Transverse colon (tissue), 4 donors: ENCODE data around the gene CHAT. TPM values are rescaled to one million over a fixed set of nuclear protein-coding genes. Genes with fewer than 3 reads are reported as not detected.

ENCODE experiments used
- DNase-seq: peaks from one replicate; pipeline ENCODE4 v3.0.0-alpha.2; 2019
- H3K27ac ChIP-seq, 4 donors: fragments of 200-600 bp; sonication (generic); 2 replicates each; pipeline ENCODE4 v1.5.1; 2016 to 2018; ENCODE audit warnings: inconsistent platforms in 4 of 4
- H3K27me3 ChIP-seq: fragments of 200-600 bp; sonication (generic); 2 replicates; pipeline ENCODE4 v1.5.1; 2017; ENCODE audit warnings: inconsistent platforms
- H3K36me3 ChIP-seq, 4 donors: fragments of 200-600 bp; sonication (generic); 2 replicates each; pipeline ENCODE4 v1.5.1; 2017 to 2019; ENCODE audit warnings: inconsistent platforms in 4 of 4
- H3K4me1 ChIP-seq, 4 donors: fragments of 200-600 bp; sonication (generic); 2 replicates each; pipeline ENCODE4 v1.5.1; 2017 to 2020; ENCODE audit warnings: inconsistent platforms in 4 of 4
- H3K4me3 ChIP-seq, 4 donors: fragments of 200-600 bp; sonication (generic); 1 replicate in 1 of 4; 2 replicates in 3 of 4; pipeline versions ENCODE4 v1.5.1 to v1.6.1; 2017 to 2019; ENCODE audit warnings: inconsistent platforms in 4 of 4
- H3K9me3 ChIP-seq, 2 donors: fragments of 200-600 bp; sonication (generic); 2 replicates each; pipeline ENCODE4 v1.5.1; 2017 to 2019; ENCODE audit warnings: inconsistent platforms in 2 of 2
- EP300 ChIP-seq: sonication (generic); formaldehyde crosslinking; IDR thresholded peaks from one replicate; pipeline ENCODE4 v1.6.1; 2017; ENCODE audit warnings: antibody characterized with exemption, low read depth
- POLR2A ChIP-seq: fragments of 450-650 bp; IDR thresholded peaks from one replicate; pipeline ENCODE4 v1.6.1; 2016; ENCODE audit warnings: antibody characterized with exemption, mild to moderate bottlenecking, moderate library complexity
- POLR2AphosphoS5 ChIP-seq, 3 donors: sonication (generic); formaldehyde crosslinking; IDR thresholded peaks; one replicate each; pipeline ENCODE4 v1.6.1; 2016; ENCODE audit warnings: antibody characterized with exemption in 3 of 3
- WGBS, 2 donors: methylation state at CpG; one replicate each; pipeline ENCODE4 v1.1.5; 2018; ENCODE audit warnings: low coverage in 1 of 2; 5-methylcytosine and 5-hydroxymethylcytosine counted together
- in situ Hi-C, 4 donors: fragments of 200-750 bp; cut with MboI; loops; one replicate each; pipeline versions ENCODE4 v1.15.0 to v1.15.1; 2017; ENCODE audit warnings: low sequenced_read_pairs in 3 of 4, low pct_ligation_motif_present in 1 of 4, low pct_unique_long_range_greater_than_20kb in 1 of 4
- intact Hi-C: fragments of 100-400 bp; cut with DNase I; formaldehyde crosslinking; loops from one replicate; pipeline ENCODE4 v1.15.1; 2023; ENCODE audit warnings: low total_unique reads
- total RNA-seq, 4 donors: library from RNA; depleted of rRNA; stranded (reverse); fragments of >200 nt; gene quantifications; one replicate each; pipeline ENCODE4 v1.1.0, GENCODE V29; 2016
- TF ChIP-seq, protein P1 (sequence below), 5 experiments: fragments of 200-600 bp in 3 of 5; fragments of 450-650 bp in 2 of 5; sonication (generic) in 3 of 5; IDR thresholded peaks; 1 replicate in 2 of 5; 2 replicates in 3 of 5; pipeline ENCODE4 v1.5.1; 2016 to 2017; ENCODE audit warnings: antibody characterized with exemption in 5 of 5, inconsistent platforms in 3 of 5, mild to moderate bottlenecking in 2 of 5, moderate library complexity in 1 of 5

Gene CHAT
- total RNA-seq, 4 donors from 2014 or later = 1.1 to 3.8 TPM; not detected in 2

DNA sequence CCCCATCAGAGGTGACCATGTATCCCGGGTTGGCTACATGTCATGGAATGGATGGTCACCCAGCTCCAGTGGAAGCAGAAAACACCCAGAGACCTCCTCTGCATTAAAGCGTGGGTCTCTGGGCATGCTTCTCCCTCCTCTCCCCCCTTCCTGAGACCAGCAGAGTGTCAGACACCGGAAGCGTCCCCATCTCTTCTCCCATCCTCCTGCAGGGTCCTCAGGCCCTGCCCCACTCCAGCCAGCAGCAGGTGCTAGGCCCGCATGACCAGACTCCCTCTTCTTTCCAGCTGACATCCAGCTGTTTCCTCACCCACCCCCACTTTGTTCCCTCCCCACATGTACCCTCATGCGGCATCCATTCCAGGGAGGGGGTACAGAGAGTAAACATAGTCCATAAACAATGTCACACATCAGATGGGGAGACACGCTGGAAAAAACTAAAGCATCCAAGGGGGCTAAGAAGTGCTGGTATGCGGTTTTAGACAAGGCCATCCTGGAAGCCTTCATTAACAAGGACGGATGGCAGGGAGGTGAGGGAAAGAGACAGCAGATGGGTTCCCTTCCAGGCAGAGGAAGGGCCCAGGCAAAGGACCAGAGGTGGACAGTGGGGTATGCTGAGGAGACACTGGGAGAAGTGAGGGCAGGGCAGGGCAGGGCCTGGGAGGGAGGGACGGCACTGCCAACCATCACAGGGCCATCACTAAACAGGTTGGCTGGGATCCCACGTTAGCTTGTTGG, 16.2 kb upstream of the CHAT start:
- H3K27me3 ChIP-seq = peaks cover 8% of the 10 kb centered on the region
- no peak overlapping the region for H3K4me3 ChIP-seq
- DNase-seq = no peak
- no peaks in the 10 kb centered on the region for H3K9me3 ChIP-seq
- 58 to 73% methylated on average over 3 to 11 of the region's 11 CpGs for WGBS, 2 donors
- H3K27ac ChIP-seq = no peak overlapping the region
- no peaks in the 10 kb centered on the region for H3K36me3 ChIP-seq
- H3K4me1 ChIP-seq = no peaks in the 10 kb centered on the region
- in situ Hi-C loops (loop anchor here in 2 of 4 donors (25.0 kb wide), 1 partner anchor 615 kb away; no protein-coding TSS in a partner anchor), intact Hi-C loops (no loop called here)
- TF ChIP-seq, protein P1, sequence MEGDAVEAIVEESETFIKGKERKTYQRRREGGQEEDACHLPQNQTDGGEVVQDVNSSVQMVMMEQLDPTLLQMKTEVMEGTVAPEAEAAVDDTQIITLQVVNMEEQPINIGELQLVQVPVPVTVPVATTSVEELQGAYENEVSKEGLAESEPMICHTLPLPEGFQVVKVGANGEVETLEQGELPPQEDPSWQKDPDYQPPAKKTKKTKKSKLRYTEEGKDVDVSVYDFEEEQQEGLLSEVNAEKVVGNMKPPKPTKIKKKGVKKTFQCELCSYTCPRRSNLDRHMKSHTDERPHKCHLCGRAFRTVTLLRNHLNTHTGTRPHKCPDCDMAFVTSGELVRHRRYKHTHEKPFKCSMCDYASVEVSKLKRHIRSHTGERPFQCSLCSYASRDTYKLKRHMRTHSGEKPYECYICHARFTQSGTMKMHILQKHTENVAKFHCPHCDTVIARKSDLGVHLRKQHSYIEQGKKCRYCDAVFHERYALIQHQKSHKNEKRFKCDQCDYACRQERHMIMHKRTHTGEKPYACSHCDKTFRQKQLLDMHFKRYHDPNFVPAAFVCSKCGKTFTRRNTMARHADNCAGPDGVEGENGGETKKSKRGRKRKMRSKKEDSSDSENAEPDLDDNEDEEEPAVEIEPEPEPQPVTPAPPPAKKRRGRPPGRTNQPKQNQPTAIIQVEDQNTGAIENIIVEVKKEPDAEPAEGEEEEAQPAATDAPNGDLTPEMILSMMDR (IDR thresholded peaks at IDR 0.05) = no peak
- TF ChIP-seq POLR2AphosphoS5 (IDR thresholded peaks at IDR 0.05) (no peak), POLR2A (no peak), EP300 (no peak)

DNA sequence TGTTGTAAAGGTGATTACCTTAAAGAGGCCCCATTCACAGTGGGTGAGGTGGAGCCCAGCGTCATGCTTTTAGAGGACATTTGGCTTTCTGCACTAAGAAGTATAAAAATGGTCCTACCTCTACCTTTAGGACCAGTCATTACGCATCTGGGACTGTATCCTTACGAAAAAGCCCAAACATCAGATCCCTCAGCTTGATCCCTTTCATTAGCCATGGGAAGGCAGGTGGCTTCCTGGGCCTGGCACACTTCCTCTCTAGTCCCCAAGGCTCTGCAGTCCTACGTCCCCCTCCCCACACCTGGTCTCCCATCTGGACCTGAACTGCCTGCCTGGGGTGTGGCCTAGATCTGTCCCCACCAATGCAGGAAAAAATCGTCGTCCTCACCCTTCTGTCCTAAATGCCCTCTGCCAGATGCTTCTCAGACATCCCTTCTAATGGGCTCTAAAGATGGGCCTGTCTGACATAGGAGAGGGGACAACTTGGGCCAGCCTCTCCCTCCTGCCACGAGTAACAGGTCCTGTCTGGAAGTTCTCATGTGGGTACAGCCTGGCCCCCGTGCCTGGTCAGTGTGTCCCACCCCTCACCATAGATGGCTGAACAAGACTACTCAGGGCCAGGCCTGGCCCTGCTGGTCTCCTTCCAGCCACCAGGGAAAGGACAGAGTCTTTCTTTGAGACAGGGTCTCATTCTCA, 15.5 kb upstream of the CHAT start:
- Histone ChIP-seq H3K4me3 (no peak overlapping the region), H3K36me3 (no peaks in the 10 kb centered on the region), H3K9me3 (no peaks in the 10 kb centered on the region), H3K27me3 (peaks cover 11% of the 10 kb centered on the region), H3K4me1 (no peaks in the 10 kb centered on the region), H3K27ac (no peak overlapping the region)
- intact Hi-C loops (no loop called here), in situ Hi-C loops (loop anchor here in 2 of 4 donors (25.0 kb wide), 1 partner anchor 614 kb away; no protein-coding TSS in a partner anchor)
- TF ChIP-seq POLR2A (no peak), EP300 (no peak), POLR2AphosphoS5 (IDR thresholded peaks at IDR 0.05) (no peak)
- TF ChIP-seq, protein P1 (IDR thresholded peaks at IDR 0.05) = no peak
- WGBS, 2 donors = 60 to 72% methylated on average over 1 to 8 of the region's 8 CpGs
- no peak for DNase-seq

DNA sequence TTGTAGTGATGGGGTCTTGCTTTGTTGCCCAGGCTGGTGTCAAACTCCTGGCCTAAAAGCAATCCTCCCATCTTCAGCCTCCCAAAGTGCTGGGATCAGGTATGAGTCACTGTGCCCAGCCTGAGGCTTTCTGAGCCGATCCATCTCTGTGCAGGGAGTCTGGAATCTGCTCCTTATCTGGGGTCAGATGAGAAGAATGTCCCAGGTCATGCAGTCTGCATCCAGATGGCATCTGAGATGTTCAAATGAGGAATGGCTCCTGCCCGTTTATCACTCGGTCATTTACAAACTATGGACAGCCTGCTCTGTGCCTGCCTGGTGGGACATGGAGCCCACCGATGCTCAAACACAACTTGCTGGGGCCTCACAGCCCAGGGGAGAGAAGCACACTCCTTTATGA, 14.9 kb upstream of the CHAT start:
- WGBS, 2 donors = 79% methylated on average over 4 of the region's 4 CpGs; no CpG with 5 or more reads in 1 of the 2 donors
- TF ChIP-seq EP300 (no peak), POLR2A (no peak), POLR2AphosphoS5 (IDR thresholded peaks at IDR 0.05) (no peak)
- TF ChIP-seq, protein P1 (IDR thresholded peaks at IDR 0.05) = no peak
- H3K27me3 ChIP-seq = peaks cover 11% of the 10 kb centered on the region
- intact Hi-C loops (no loop called here), in situ Hi-C loops (loop anchor here in 2 of 4 donors (25.0 kb wide), 1 partner anchor 613 kb away; no protein-coding TSS in a partner anchor)
- no peak for DNase-seq
- no peak overlapping the region for H3K27ac ChIP-seq
- no peak overlapping the region for H3K4me3 ChIP-seq
- no peaks in the 10 kb centered on the region for H3K36me3 ChIP-seq
- H3K4me1 ChIP-seq = no peaks in the 10 kb centered on the region
- H3K9me3 ChIP-seq = no peaks in the 10 kb centered on the region

DNA sequence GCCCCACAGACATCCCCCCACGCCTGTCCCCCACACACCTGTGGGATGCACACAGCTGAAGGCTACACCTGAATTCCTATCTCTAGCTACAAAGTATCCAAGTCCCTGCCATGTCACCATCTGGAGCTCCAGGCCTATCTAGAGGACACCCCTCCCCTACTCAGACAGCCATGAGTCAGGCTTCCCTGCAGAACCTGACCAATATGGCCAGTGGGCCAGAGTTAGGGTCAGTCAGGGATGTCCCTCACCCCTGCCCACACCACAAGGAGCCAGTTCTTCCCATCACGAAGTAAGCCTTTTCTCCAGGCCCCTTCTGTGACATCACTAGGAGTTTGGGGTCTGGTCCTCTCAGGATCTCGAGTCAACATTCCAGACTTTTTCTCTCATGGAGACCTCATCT, 14.3 kb upstream of the CHAT start:
- Histone ChIP-seq H3K27me3 (peaks cover 15% of the 10 kb centered on the region), H3K4me1 (no peaks in the 10 kb centered on the region), H3K27ac (no peak overlapping the region), H3K9me3 (no peaks in the 10 kb centered on the region), H3K36me3 (no peaks in the 10 kb centered on the region), H3K4me3 (no peak overlapping the region)
- in situ Hi-C loops = loop anchor here in 2 of 4 donors (25.0 kb wide), 1 partner anchor 613 kb away; no protein-coding TSS in a partner anchor
- TF ChIP-seq POLR2A (no peak), POLR2AphosphoS5 (IDR thresholded peaks at IDR 0.05) (no peak), EP300 (no peak)
- TF ChIP-seq, protein P1 (IDR thresholded peaks at IDR 0.05) = no peak
- 58% methylated on average over 3 of the region's 3 CpGs; no CpG with 5 or more reads in 1 of the 2 donors for WGBS, 2 donors
- intact Hi-C loops = no loop called here
- DNase-seq = no peak
